HG03175 (cell line): ENCODE data around the gene SHLD1.
"Not testable (repeated sequence)": the region's sequence is repeated elsewhere in the genome, so short reads cannot be mapped to it uniquely, and the experiment has no call there.

Experiments used
- ATAC-seq: cut with Tn5 transposase; IDR thresholded peaks from one replicate; pipeline ENCODE4 v1.9.1; 2021; ENCODE audit warnings: mild to moderate bottlenecking, moderate library complexity; ENCODE audit not compliant: unreplicated experiment

Gene SHLD1

DNA sequence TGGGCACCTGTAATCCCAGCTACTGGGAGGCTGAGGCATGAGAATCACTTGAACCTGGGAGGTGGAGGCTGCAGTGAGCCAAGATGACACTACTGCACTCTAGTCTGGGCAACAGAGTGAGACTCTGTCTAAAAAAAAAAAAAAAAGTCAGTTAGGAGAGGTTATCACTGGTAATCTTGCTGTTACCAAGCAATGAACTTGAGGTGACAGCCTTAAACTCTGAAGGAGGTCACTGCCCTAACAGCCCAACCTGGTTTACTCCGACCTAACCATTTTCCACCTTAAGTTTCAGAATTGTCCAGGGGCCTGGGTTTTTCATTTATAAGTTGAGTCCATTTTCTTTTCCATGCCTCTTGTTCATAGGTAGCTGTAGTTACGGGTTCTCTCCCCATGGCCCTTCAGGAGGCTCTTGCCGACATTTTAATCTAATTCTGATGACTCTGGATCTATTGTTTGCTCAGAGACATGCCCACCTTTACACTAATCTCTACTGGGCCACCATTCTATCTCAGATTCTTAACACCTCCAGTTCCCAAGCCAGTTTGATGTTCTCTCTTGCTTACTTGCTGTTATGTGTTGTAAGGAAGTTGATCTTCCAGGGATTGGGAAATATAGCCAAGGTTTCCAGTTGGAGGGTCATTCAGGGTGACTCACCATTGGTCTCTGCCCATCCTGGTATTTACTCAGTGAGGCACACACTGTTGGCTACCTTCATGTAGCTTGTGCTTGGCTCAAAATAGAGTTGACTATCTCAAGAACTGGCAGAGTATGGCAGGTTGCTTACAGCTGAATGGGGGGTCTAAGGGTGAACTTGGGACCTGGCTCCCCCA, 29.1 kb downstream of the SHLD1 start:
- no peak for ATAC-seq

DNA sequence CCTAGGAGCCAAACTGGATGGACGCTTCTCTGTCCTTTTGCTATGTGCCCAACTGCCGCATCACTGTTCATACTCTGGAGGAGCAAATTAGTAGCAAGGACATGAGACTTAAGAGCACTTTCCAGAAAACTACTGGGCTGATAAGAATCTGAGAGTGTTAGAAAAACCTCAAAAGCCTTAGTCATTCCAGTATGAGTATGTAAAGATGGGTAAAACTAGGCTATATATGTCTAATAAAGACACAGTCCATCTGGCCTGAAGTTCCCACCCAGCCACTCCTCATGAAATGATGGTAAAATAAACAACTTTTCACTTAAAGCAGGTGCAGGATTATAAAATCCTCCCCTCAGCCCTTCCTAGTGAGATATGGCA, 30.6 kb downstream of the SHLD1 start:
- no peak for ATAC-seq

DNA sequence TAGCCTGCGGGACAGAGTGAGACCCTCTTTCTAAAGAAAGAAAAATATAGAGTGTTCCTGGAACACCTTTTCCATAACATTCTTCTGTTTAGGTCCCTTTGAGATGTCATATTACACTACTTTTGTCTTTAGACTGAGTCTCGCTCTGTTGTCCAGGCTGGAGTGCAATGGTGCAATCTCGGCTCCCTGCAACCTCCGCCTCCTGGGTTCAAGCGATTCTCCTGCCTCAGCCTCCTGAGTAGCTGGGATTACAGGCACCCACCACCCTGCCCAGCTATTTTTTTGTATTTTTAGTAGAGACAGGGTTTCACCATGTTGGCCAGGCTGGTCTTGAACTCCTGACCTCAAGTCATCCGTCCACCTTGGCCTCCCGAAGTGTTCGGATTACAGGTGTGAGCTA, 31.2 kb downstream of the SHLD1 start:
- not testable (repeated sequence) for ATAC-seq

DNA sequence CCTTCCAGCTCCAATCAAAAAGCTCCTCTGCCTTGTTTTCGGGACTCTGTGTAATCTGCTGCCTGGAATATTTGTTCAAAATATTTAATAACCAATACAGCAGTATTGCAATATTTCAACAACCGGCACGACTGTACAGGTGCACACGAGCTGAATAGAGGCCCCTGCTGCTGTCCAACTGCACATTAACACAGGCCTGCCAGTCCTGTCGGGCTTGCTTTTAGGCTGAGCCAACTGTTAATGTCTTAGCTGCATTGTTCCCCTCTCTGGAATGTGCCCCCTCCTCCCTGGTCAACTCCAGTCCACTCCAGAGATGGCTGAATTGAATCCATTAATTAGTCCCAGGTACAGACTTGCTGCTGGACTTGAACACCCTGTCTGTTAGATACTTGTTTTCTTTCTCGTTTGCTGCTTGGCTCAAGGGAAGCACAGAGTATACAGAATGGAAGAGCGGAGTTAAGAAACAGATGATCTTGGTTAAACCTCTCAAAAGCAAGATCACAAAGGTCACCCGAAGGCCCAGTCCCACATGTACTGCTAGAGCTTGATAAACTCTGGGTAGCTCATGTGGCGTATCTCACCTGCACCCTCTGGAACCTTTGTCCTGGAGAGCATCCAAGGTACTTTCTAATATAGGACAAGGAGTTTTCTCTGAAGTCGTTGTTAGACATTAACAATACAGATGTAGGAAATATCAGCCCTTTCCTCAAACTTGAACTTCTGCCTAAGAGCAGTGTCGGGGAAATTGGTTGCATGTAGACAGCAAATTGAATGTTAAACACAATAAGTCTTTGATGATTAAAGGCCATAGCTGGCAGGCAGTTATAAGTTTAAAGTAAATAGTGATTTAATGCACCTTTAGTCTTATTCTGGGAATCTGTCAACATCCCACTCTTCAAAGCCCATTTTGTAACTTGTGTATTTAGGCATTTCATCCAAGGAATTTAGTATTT, 31.9 kb downstream of the SHLD1 start:
- ATAC-seq: no peak

DNA sequence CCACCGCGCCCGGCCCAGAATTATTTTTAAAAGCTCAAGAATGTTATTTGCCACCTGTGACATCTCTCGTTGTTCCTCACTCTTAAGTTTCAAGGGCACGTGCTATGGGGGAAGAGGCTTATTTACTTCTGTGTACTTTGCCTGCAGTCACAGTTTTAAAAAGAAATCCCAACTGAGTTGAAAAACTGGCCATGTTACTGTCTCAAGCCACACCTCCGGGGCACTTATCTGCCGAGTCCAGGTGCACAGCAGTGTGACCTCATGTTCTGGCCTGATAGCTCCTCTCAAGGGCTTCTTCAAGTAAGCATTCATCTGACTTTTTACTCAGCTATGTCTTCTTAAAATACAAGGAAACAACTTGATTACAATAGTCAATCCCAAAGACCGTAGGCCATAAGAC, 34.5 kb downstream of the SHLD1 start:
- ATAC-seq: no peak

DNA sequence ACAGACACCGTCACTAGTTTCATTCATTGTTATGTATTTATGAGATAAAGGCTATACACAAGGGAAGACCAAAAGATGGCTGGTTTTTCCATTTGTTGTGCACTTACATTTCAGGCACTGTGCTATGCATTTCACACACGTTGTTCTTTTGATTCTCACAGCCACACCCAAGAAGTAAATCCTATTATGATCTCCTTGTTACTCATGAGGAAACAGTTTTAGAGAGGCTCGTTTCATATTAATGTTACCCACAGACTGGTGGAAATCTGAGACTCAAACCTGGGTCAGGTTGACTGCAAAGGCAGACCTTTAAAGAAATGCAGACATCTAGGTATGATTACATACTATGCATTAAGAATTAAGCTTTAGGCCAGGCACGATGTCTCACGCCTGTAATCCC, 34.9 kb downstream of the SHLD1 start:
- ATAC-seq: no peak

DNA sequence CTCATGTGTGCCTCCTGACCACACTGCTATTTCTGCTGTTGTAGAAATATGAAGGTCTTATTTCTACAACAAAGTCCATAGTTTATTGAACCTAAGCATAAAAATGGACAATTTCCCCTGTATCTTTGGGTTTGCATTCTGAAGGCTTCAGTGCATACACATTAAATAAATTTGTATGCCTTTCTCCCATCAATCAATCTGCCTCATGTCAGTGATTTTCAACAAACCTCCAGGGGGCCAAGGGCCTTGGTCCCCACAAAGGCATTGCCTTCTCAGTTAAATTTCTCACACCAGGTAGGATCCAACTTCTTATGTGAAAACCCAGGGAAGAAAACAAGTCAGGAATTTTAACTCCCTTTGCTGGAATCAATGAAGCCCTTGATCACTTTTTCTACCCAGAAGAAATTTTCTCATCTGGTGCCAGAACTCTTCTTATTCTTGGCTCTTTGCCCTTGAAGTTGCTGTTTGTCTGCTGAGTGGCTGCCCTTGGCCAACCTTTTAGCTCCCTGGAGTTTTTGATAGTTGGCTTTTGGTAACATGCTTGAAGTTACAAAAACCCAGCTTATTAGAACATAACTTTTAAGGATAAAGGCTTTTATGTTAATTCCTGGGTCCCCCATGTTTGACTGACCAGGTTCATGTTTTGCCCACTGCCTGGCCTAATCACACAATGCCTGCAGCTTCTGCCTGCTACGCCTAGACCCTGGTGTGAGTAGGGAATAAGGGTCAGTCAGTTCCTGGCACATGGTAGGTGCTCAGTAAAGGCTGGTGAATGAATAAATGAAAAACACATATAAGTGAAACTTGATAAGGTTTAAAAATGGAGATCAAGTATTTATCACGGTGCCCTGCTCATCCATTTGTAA, 37.0 kb downstream of the SHLD1 start:
- no peak for ATAC-seq

DNA sequence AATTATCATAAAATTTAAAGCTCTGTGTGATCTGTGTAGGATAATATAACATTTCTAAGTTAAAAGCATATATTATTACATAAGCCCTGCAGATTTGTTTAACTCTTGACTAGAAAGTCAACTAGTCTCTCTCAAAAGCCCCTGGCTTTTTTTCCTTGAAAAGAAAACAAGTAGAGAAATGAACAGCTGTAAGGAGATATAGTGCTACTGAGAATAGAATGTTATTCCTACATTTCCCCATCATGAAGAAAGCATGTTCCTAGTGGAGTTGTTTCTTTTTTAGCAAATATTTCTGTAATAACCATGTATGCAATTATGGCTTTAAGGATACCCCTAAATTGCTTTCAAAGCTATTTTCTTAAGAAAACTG, 37.6 kb downstream of the SHLD1 start:
- ATAC-seq: no peak

DNA sequence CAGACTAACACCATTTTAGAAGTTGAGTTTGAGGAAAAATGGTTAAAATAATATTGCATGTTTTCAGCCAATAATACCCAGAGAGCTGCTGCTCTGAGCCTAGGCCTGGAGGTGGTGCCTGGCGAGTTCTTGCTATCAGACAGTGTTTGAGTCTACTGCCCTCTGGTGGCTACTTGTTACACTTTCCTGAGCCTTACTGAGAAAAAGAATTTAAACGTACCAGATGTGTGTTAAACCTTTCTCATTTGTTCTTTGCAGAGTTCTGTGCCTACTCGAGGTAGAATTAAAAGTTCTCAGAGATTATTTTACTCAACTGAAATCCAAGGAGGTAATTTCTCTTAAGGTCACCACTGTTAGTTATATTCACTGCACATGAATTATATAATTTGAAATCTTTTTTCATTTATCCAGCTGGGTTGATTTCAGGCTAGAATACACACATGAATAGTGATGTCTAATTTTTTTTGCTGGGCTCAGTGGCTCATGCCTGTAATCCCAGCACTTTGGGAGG, 38.2 kb downstream of the SHLD1 start:
- peak; percentile 88 for ATAC-seq

DNA sequence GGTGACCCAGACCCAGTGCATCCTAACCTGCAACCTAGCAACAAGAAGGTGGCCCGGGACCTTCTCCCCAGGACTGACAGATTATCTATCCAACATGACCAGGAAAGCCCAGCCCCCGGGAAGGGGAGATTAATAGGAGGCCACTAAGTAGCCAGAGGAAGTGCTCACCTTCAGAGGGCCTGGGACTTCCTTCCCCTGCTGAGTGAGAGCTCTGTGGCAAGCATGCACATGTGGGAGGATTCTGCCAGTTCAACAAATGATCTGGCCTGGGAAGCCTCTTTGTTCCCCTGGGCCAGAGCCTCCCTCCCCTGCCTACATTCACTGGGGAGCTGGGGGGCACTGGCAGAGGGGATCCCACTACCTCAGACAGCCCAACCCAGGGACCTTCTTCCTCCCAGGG, 39.6 kb downstream of the SHLD1 start:
- ATAC-seq: no peak

DNA sequence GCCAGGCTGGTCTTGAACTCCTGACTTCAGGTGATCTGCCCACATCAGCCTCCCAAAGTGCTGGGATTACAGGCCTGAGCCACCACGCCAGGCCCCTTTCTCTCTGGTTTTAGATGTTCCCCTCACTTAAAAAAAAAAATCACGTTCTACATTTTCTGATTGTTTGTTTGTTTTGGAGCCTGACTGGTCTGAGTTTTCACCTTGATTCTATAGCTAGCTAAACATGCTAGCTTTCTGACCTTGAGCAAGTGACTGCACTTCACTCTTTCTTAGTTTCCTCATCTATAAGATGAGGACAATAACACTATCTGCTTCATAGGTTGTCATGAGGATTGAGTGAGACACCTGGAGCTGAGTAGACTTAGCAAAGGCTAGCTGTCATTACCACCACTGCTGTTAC, 43.7 kb downstream of the SHLD1 start:
- no peak for ATAC-seq

DNA sequence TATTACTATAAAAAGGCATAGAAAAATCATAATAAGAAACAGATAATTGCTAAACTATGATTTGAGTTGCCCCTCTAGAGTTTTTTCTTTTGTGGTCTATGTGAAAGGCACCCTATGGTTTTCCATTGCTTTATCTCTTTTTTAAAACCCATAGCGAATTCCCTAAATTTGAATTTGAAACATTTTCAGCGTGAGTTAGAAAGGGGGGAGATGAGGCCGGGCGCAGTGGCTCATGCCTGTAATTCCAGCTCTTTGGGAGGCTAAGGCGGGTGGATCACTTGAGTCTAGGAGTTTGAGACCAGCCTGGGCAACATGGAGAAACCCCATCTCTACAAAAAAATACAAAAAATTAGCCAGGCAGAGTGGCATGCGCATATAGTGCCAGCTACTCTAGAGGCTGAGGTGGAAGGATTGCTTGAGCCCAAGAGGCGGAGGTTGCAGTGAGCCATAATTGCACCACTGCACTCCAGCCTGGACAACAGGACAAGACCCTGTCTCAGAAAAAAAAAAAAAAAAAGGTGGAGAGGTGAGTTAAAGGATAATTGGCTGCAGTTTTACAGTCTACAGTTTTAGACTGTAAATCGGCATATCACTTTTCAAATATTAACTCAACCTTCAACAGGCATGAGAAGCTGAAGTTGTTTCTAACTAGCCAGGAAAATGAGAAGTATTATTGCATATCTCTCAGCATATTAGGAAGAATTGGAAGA, 46.3 kb downstream of the SHLD1 start:
- ATAC-seq: no peak

DNA sequence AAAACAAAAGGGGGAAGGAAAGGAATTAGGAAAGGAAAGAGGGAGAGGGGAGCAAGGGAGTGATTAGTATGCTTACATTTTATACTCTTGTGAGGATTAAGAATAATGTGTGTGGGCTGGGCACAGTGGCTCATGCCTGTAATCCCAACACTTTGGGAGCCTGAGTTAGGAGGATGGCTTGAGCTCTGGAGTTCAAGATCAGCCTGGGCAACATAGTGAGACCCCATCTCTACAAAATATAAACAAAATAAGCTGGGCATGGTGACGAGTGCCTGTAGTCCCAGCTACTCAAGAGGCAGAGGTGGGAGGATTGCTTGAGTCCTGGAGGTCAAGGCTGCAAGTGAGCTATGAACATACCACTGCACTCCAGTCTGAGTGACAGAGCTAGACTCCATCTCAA, 47.0 kb downstream of the SHLD1 start:
- ATAC-seq: no peak

DNA sequence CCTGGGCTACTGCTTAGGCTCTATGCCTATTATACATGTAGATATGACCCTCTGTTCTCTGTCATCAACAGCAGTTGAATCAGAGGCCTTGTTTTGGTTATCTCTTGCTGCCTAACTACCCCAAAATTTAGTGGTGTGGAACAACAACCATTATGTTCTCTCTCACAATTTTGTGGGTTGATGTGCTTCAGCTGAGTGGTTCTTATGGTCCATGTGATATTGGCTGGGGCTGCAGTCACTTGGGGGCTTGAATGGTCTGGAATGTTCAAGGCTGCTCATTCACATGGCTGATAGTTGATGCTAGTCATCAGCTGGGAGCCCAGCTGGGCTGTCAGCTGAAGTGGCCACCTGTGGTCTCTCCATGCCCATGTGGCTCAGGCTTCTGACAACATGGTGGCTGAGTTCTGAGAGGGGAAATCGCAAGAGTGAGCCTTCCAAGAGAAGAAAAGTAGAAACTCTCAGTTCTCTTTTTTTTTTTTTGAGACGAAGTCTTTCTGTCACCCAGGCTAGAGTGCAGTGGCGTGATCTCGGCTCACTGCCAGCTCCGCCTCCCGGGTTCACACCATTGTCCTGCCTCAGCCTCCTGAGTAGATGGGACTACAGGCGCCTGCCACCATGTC, 47.8 kb downstream of the SHLD1 start:
- ATAC-seq: peak; percentile 95

DNA sequence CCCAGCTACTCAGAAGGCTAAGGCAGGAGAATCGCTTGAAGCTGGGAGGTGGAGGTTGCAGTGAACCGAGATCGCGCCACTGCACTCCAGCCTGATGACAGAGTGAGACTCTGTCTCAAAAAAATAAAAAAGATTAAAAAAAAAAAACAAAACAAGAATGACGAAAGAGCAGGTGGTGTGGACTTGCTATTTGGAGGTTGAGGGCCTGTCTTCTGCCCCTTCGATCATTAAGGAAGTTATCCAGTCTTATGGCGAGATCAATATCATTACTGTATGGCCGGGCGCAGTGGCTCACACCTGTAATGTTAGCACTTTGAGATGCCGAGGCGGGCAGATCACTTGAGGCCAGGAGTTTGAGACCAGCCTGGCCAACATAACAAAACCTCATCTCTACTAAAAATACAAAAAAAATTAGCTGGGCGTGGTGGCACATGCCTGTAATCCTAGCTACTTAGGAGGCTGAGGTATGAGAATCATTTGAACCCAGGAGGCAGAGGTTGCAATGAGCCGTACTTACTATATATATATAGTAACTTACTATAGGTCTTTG, 53.6 kb downstream of the SHLD1 start:
- ATAC-seq: not testable (repeated sequence)

DNA sequence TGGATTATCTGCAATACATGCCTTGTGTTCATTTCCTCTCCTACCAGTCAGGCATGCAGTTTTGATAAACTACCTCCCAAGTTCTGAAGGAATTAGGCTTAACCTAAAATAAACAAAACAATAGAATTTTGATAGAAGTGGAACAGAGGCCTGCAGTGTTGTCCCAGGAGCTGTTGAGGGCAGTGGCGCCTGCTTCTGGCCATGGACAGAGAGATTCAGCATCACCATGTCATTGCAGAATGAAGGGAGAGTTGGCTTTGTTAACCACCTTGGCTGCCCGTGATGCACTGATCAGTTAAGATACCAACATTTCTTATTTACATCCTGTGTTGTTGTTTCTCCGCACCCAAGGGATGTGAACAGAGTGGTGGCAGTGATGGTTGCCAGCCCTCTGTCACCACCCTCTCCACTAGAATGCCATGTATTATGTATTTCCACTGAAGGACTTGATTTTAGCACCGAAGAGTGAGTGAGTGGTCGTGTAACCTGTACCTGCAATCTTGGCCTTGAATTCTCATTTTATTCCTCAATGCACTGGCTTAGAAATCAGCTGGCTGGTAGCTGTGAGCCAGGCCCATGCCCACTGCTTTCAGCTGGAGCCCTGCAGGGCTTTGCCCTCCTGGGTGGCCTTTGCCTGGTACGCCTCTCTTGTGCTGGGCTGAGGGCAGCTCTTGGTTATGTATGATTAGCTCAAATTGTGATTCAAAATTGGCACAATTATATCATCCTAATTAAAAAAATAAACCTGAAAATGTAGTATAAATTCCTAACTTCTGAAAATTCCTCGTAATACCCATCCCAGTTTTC, 56.5 kb downstream of the SHLD1 start:
- no peak for ATAC-seq

DNA sequence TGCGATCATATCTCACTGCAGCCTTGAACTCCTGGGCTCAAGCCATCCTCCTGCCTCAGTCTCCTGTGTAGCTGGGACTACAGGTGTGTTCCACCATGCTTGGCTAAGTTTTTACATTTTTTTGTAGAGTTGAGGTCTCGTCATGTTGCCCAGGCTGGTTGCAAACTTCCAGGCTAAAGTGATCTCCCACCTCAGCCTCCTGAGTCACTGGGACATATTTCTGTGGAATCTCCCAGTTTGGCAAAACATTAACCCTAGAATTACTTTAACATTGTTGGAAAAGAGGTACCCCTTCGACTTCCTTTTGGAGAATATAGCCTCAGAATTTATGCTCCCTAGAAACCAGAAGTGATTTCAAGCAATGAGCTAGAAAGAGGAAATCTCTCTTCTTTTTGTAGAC, 57.2 kb downstream of the SHLD1 start:
- ATAC-seq: no peak

DNA sequence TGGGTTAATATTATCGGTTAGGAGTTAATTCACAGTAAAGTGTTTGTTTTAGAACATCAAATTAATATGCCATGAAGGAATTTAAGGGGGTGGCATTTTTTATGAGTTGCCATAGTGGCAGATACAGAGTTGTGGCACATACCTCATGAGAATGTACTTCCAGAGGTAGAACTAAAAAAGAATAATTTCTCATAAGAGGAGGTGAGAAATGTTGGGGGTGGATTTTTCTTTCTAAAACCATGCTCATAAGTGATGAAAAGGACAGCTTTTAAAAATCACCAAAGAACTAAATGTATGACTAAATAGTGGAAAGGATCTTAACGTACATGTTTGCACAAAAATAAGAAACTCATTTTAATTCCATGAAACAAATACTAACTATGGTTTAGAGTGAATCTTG, 58.7 kb downstream of the SHLD1 start:
- ATAC-seq: no peak

DNA sequence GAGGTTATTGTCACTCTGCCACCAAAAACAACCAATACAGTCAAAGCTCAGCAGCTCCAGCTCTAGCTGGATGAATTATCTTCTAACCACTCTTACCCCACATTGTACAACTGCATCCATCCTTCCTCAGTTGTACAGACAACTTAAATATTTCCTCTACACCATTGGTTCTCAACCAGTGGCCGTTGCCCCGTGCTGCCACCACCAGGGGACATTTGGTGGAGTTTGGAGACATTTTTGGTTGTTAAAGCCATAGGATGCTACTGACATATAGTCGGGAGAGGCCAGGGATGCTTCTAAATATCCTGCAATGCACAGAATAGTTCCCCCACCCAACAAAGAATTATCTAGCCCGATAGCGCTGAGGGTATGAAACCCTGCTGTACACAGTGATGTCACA, 59.3 kb downstream of the SHLD1 start:
- no peak for ATAC-seq
